UCSD-AML1 (cell line): ENCODE data around the gene UBE2O.

Experiments used
- DNase-seq: peaks from one replicate; lab custom pipeline; 2025; ENCODE audit not compliant: unreplicated experiment; lab: John Stamatoyannopoulos, UW

The UBE2O gene

GRCh38 chr17:76468634-76469010, 15.7 kb upstream of the UBE2O start:
- no peak for DNase-seq

GRCh38 chr17:76467809-76468633, 15.1 kb upstream of the UBE2O start:
- no peak for DNase-seq

- no peak for DNase-seq
These were observed 14.4 kb upstream of the UBE2O start, which contains the start of gene AANAT for GRCh38 chr17:76467366-76467765. Gene AANAT, plus strand, starts transcription at chr17:76467603. Its CDS starts 1,144 bp downstream, at chr17:76468747.

- no peak for DNase-seq
These were observed 13.8 kb upstream of the UBE2O start for GRCh38 chr17:76466775-76467130.

- no peak for DNase-seq
These were observed 9.8 kb upstream of the UBE2O start for GRCh38 chr17:76462556-76463290.

- DNase-seq = no peak
These were observed 9.0 kb upstream of the UBE2O start for GRCh38 chr17:76461765-76462555.

GRCh38 chr17:76459674-76460073, 6.7 kb upstream of the UBE2O start:
- DNase-seq = no peak

- DNase-seq = peak; percentile 69
These were observed 5.9 kb upstream of the UBE2O start for GRCh38 chr17:76458580-76459490.

GRCh38 chr17:76453431-76453743, 435 bp upstream of the UBE2O start:
- no peak for DNase-seq

GRCh38 chr17:76452127-76452659, 759 bp downstream of the UBE2O start:
- peak; percentile 52 for DNase-seq

GRCh38 chr17:76451506-76451905, 1.4 kb downstream of the UBE2O start:
- DNase-seq = no peak

GRCh38 chr17:76449126-76449525, 3.8 kb downstream of the UBE2O start:
- no peak for DNase-seq

GRCh38 chr17:76447931-76448652, 4.9 kb downstream of the UBE2O start:
- no peak for DNase-seq

- DNase-seq = no peak
These were observed 6.3 kb downstream of the UBE2O start for GRCh38 chr17:76446449-76447231.

- no peak for DNase-seq
These were observed 7.1 kb downstream of the UBE2O start for GRCh38 chr17:76445697-76446448.

GRCh38 chr17:76444518-76445311, 8.2 kb downstream of the UBE2O start:
- DNase-seq = no peak
